Measurements from ENCODE around the gene VPS13D.
A peak's percentile ranks its signal among the peaks of the same experiment; 100 is the strongest.
"Not testable (repeated sequence)": the region's sequence is repeated elsewhere in the genome, so short reads cannot be mapped to it uniquely, and the experiment has no call there.

The VPS13D gene

DNA sequence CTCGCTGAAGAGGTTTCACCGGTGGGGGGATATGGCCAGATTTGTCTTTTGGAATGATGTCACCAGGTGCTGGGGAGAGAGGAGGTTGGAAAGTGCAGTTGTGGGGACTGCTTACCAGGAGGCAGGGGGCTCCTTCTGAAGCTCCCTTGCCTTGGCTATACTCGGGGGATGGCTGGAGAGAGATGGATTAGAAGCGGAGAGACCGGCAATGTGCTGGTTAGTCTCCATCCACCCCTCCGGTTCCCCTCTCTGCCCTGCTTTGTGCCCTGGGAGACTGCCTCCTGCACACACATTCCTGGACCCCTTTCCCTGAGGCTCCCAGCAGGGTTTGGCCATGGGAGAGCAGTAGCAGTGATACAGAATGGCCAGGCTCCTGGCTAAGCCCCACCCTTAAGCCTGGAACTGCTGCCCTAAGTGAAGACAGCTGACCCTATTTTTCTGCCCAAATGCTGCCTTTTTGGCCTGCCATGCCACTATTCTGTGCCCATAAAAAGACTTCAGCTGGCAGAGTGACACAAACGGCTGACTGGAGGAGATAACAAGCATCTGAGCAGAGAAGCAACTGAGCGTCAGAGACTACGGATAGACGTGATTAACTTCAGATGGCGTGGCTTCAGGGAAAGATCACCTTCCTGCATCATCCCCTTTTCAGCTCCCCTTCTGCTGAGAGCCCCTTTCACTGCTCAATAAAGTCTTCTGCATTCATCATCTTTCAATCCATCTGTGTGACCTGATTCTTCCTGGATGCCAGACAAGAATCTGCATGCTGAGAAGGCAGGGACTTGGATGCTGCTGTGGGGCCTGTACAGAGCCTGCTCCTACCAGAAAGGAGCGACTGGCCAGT, 14.5 kb upstream of the VPS13D start:
- no peak overlapping the region for H3K4me3 ChIP-seq (ENCODE audit: low read depth, low read length)
- no peak for DNase-seq (ENCODE audit: low read depth)
- no peak for TF ChIP-seq CTCF (IDR thresholded peaks at IDR 0.05; ENCODE audit: control insufficient read depth, extremely low read depth, insufficient read depth)

DNA sequence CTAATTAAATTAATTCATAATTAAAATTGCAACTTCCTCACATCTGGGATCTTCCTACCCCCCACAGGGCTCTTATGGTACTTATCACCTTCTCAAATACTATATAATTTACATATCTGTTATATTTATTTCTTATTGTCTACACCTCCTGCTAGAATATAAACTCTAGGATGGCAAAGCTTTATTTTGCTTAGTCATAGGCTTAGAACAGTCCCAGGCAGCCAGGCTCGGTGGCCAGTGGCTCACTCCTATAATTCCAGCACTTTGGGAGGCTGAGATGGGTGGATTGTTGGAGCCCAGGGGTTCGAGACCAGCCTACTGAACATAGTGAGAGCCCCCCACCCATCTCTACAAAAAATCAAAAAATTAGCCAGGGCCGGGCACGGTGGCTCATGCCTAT, 10.0 kb upstream of the VPS13D start:
- no peak for TF ChIP-seq CTCF (IDR thresholded peaks at IDR 0.05; ENCODE audit: control insufficient read depth, extremely low read depth, insufficient read depth)
- no peak for DNase-seq (ENCODE audit: low read depth)
- no peak overlapping the region for H3K4me3 ChIP-seq (ENCODE audit: low read depth, low read length)

DNA sequence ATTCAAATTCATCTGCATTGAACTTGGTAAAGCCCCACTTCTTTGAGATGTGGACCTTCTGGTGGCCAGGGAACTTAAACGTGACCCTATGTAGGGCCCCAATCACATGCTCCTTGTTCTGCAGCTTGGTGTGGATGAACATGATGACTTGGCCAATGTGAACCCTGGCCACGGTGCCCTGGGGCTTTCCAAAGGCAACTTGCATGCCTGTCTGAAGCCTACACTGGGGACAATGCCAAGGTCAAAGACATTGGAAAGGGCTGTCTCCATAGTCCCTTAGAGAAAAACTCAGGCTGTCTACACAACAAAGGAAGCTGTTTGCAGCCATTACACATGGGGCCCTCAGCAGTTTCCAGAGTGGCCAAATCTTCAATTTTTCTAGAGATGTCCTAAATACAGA, 8.9 kb upstream of the VPS13D start:
- no peak for DNase-seq (ENCODE audit: low read depth)
- no peak for TF ChIP-seq CTCF (IDR thresholded peaks at IDR 0.05; ENCODE audit: control insufficient read depth, extremely low read depth, insufficient read depth)
- no peak overlapping the region for H3K4me3 ChIP-seq (ENCODE audit: low read depth, low read length)

GRCh38 chr1:12222700-12223099, 7.1 kb upstream of the VPS13D start:
- DNase-seq (ENCODE audit: low read depth); H3K4me3 ChIP-seq (ENCODE audit: low read depth, low read length): not testable (repeated sequence)

DNA sequence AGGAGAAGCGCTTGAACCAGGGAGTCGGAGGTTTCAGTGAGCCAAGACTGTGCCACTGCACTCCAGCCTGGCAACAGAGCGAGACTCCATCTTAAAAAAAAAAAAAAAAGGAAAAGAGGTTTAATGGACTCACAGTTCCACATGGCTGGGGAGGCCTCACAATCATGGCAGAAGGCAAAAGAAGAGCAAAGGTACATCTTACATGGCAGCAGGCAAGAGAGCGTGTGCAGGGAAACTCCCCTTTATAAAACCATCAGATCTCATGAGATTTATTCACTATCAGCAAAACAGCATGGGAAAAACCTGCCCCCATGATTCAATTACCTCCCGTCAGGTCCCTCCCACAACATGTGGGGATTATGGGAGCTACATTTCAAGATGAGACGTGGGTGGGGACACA, 5.7 kb upstream of the VPS13D start:
- H3K4me3 ChIP-seq (ENCODE audit: low read depth, low read length); DNase-seq (ENCODE audit: low read depth): not testable (repeated sequence)

GRCh38 chr1:12228979-12229378, 851 bp upstream of the VPS13D start:
- no peak overlapping the region for H3K4me3 ChIP-seq (ENCODE audit: low read depth, low read length)
- DNase-seq (ENCODE audit: low read depth) = no peak
- no peak for TF ChIP-seq CTCF (IDR thresholded peaks at IDR 0.05; ENCODE audit: control insufficient read depth, extremely low read depth, insufficient read depth)

DNA sequence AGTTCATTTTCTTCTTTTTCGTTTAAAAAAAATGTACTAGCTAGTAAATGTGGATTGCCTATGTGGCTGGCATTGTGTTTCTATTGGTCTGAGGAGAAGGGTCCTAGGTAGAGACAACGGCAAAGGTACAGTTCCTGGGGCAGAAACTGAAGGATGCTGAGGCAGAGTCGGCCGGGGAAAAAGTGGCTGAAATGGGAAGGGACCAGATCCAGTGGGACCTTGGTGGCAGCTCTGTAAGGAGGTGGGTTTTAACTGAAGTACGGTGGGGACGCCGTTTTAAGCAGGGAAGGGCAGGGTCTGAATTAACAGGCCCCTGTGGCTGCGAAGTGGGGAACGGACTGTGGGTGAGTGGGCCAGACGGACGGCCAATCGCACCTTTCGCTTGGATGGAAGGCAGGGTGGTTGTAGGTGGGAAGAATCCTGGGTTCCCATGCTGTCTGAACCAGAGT, 420 bp upstream of the VPS13D start:
- peak overlapping the region; percentile 97; the same call in 1 of the 2 replicates for H3K4me3 ChIP-seq (ENCODE audit: low read depth, low read length)
- TF ChIP-seq CTCF (IDR thresholded peaks at IDR 0.05; ENCODE audit: control insufficient read depth, extremely low read depth, insufficient read depth) = no peak

More for the DNA sequence above, 420 bp upstream of the VPS13D start:
- DNase-seq (ENCODE audit: low read depth) = no peak

Data from LNCaP clone FGC (cell line).